ENCODE results near the gene P2RY6. TPM values are rescaled to one million over a fixed set of nuclear protein-coding genes. Genes with fewer than 3 reads are reported as not detected.

Gene P2RY6
- total RNA-seq, 1 experiment from 2014 or later = 0.15 TPM

DNA sequence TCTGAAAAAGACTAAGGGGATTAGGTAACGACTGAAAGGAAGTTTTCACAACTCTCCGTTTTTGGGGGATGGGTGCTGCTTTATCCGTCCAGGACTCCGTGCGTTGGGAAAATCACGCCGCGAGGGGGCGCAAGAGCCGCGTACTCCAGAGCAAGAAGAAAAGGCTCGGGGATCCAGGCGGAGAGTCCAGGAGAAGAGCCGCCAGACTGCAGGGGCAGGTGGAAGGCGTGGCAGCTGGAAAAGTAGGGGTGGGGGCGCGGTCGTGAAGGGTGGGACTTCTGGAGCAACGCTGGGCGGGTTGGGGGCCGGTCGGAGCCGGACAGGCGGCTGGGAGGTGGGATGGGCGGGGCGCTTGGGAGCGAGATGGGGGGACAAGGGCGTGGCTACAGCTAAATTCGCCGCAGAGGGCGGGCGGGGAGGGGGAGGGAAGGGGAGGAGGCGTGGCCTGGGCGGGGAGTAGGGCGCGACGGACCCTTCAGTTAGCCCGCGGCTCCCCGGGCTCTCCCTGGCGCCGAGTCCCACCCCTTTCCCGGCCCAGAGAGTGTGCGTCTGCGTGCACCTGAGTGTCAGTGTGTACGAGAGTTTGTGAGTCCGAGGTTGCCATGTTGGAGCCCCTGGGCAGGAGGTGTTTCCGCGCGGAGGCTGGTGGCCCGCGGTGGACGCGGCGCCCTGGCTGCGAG, 35.3 kb downstream of the P2RY6 start (continued):
- TF ChIP-seq POLR2AphosphoS5 (IDR thresholded peaks at IDR 0.05; ENCODE audit: low read depth, low read length) = peak; percentile 83
- TF ChIP-seq, protein P1, sequence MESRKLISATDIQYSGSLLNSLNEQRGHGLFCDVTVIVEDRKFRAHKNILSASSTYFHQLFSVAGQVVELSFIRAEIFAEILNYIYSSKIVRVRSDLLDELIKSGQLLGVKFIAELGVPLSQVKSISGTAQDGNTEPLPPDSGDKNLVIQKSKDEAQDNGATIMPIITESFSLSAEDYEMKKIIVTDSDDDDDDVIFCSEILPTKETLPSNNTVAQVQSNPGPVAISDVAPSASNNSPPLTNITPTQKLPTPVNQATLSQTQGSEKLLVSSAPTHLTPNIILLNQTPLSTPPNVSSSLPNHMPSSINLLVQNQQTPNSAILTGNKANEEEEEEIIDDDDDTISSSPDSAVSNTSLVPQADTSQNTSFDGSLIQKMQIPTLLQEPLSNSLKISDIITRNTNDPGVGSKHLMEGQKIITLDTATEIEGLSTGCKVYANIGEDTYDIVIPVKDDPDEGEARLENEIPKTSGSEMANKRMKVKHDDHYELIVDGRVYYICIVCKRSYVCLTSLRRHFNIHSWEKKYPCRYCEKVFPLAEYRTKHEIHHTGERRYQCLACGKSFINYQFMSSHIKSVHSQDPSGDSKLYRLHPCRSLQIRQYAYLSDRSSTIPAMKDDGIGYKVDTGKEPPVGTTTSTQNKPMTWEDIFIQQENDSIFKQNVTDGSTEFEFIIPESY (IDR thresholded peaks at IDR 0.05; ENCODE audit: extremely low read depth, insufficient replicate concordance, low read length) = peak; percentile 28

- Histone ChIP-seq H3K79me2 (ENCODE audit: insufficient read depth, low read length) (peaks cover 6% of the 10 kb centered on the region; the same call in 1 of the 2 replicates), H3K9ac (ENCODE audit: low read length) (peak within 1 kb of the TSS; percentile 88), H4K20me1 (ENCODE audit: insufficient read depth) (no peaks in the 10 kb centered on the region), H2AFZ (ENCODE audit: low read depth, low read length, poor library complexity, severe bottlenecking) (peak within 1 kb of the TSS; percentile 25), H3K4me2 (ENCODE audit: low read length) (peak within 1 kb of the TSS; percentile 100), H3K27ac (ENCODE audit: low read depth, low read length) (peak within 1 kb of the TSS; percentile 92), H3K9me2 (ENCODE audit: insufficient read depth) (no peaks in the 10 kb centered on the region), H3K4me3 (replicated peaks in 1 of 2; ENCODE audit: low read depth in 1 of 2, low read length in 2 of 2) (peak within 1 kb of the TSS; percentile 59 to 77), H3K9me3 (ENCODE audit: control insufficient read depth in 1 of 2, insufficient read depth in 1 of 2, low read depth in 1 of 2, low read length in 2 of 2) (no peaks in the 10 kb centered on the region), H3K27me3 (ENCODE audit: insufficient read depth, low read length) (no peaks in the 10 kb centered on the region), H3K36me3 (ENCODE audit: control insufficient read depth in 1 of 2, insufficient read depth in 2 of 2, low read length in 2 of 2) (no peaks in the 10 kb centered on the region), H3K4me1 (ENCODE audit: control insufficient read depth in 1 of 2, insufficient read depth in 2 of 2, low read length in 2 of 2) (peaks cover 13 to 40% of the 10 kb centered on the region in 2 experiments)
- POLR2A ChIA-PET = interaction anchor here (0.9 to 1.4 kb wide), 4 partner anchors 9 to 27 kb away, joined by 3 to 4 read pairs (median 4); no protein-coding TSS in a partner anchor
- ATAC-seq (peak; percentile 43), DNase-seq (ENCODE audit: low read depth, low spot score) (peak; percentile 34)
- RAD21 ChIA-PET (ENCODE audit: low non-redundant PET in 1 of 2, low total read pairs in 2 of 2, uncharacterized antibody in 2 of 2, unreplicated experiment in 2 of 2) = interaction anchor here (0.9 to 2.1 kb wide), 9 partner anchors 15 to 85 kb away, joined by 3 to 12 read pairs (median 4); no protein-coding TSS in a partner anchor
- TF ChIP-seq EGR1 (IDR thresholded peaks at IDR 0.05; ENCODE audit: low read depth) = peak; percentile 82
- TF ChIP-seq, protein P2, sequence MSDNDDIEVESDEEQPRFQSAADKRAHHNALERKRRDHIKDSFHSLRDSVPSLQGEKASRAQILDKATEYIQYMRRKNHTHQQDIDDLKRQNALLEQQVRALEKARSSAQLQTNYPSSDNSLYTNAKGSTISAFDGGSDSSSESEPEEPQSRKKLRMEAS (IDR thresholded peaks at IDR 0.05) = peak; percentile 61; the same call in 1 of the 2 replicates
- no peak for TF ChIP-seq EZH2phosphoT487 (IDR thresholded peaks at IDR 0.05; ENCODE audit: borderline replicate concordance)
- peak; percentile 7 for TF ChIP-seq POLR2A (IDR thresholded peaks at IDR 0.05; ENCODE audit: borderline replicate concordance, extremely low read depth, insufficient read depth, insufficient read length)
- CTCF ChIA-PET = interaction anchor here (0.7 to 5.6 kb wide), 18 partner anchors 10 to 318 kb away, joined by 3 to 77 read pairs (median 8); no protein-coding TSS in a partner anchor
- no TSS peak for BruUV-seq (replicated peaks)
- intact Hi-C loops (cut with micrococcal nuclease) = loop anchor here (5.0 kb wide), 1 partner anchor 69 kb away; the partner anchor contains the start of gene RELT
These were observed 36.1 kb downstream of the P2RY6 start, which contains the start of gene ARHGEF17 for GRCh38 chr11:73308003-73308960. ARHGEF17 (plus strand) TSS chr11:73308276; CDS start chr11:73308639, 363 bp downstream.

Data from HCT116 (cell line).